Measurements from ENCODE around the gene FKBP1A.
A peak's percentile ranks its signal among the peaks of the same experiment; 100 is the strongest.

The FKBP1A gene

DNA sequence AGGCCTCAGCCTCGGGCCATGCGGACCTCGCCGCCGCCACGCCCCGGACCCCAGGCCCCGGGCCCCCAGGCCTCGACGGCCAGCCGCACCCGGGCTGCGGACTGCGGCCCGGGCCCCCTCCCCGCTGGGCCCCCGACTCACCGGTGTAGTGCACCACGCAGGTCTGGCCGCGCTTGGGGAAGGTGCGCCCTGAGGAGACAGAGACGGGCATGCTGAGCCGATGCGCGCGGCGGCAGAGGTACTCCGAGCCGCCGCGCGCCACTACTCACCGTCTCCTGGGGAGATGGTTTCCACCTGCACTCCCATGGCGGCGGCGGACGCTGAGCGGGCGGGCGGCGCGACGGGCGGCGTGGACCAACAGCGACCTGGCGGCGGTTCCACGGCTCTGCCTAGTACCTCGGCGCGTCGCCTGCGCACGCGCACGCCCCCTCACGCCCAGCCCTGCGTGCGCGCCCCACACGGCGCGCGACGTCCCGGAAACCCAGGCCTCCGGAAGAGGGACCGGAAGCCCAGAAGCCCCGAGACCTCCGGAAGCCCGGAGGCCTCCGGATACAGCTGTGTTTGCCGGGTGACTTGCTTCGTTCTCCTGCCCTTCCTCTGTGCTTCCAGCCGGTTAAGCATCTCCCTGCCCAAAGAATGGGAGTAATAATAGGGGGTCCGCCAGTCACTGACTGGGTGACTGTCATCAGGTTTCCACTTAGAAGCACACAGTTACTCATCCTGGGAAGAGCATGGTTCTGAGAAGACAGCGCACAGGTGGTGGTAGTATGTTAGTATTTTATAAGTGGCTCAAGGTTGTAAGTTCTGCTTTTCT is at the start of gene FKBP1A:
TSS of gene FKBP1A (minus strand) at position 362 of the 814 bp plus-strand sequence. CDS start at position 306, 56 bp downstream.
- peak; percentile 95 for DNase-seq (ENCODE audit: low spot score)

GRCh38 chr20:1442304-1442703 is 49.5 kb upstream of the FKBP1A start:
- DNase-seq (ENCODE audit: low spot score) = no peak

- DNase-seq (ENCODE audit: low spot score) = no peak
These were observed 48.3 kb upstream of the FKBP1A start for GRCh38 chr20:1441133-1441532.

DNA sequence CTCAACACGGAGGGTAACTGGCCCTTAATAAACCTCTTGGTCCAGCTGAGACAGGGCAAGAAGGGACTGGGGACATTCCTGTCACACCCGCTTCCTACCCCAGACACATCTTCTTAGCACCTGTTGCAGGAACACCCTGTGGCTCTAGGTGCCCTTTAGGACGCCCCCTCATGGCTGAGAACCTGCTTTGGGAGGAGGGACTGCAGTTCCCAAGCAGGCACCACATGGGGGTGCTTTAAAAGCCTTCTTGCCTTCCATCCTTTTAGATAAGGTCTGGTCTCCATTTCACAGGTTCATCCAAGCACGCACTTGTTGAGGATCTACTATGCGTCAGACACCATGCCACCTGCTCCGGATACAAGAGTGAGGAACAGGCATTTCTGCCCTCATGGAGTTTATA is 47.2 kb upstream of the FKBP1A start:
- DNase-seq (ENCODE audit: low spot score) = peak; percentile 72

DNA sequence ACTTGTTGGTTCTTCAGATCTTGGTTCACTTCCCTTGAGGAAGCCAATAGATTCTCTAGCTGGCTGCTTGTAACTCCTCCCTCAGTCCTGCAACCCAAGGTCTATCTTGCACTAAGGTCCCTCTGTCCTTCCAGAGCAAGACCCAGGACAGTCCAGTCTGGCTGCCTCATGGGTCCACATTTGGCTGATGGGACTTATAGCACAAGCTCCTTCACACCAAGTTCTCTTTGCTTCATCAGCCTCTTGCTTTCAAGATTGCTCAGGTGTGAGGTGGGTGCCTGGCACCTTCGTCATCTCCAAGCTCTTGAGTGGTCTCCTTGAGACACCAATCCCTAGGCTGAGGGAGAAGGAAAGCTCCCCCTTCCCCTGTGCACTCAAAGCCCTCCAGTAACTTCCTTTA is 45.5 kb upstream of the FKBP1A start:
- DNase-seq (ENCODE audit: low spot score) = no peak

GRCh38 chr20:1437235-1437904 is 44.5 kb upstream of the FKBP1A start:
- peak; percentile 86 for DNase-seq (ENCODE audit: low spot score)

- DNase-seq (ENCODE audit: low spot score) = no peak
These were observed 43.4 kb upstream of the FKBP1A start for GRCh38 chr20:1436263-1436662.

GRCh38 chr20:1435337-1435699 is 42.5 kb upstream of the FKBP1A start:
- no peak for DNase-seq (ENCODE audit: low spot score)

DNA sequence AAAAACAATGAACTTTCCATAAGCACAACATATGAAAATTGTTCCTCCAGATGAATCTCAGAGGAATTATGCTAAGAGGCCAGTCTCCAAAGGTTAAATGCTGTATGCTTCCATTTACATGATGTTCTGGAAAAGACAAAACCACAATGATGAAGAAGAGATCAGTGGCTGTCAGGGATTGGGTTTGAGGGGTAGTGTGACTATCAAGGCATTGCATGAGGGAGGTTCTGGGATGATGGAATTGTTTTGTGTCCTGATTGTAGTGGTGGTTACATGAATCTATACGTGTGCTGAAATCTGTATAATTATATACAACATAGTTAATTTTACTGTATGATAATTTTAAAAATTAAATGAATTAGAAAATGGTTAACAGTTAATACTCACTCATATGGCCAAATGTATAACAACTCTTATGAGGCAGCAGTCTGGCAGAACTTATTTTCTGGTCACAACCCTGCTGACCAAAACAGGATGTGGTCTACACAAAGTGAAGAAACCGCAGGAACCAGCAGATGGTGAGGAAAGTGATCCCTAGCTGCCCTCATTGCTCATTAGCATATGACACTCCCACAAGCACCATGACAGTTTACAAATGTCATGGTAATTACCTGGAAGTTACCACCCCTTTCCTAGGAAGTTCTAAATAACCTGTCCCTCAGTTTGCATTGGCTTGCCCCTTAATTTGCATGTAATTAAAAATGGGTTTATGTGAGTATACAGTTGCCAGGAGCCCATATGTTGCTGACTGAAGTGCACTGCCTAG is 41.9 kb upstream of the FKBP1A start:
- peak; percentile 98 for DNase-seq (ENCODE audit: low spot score)

DNA sequence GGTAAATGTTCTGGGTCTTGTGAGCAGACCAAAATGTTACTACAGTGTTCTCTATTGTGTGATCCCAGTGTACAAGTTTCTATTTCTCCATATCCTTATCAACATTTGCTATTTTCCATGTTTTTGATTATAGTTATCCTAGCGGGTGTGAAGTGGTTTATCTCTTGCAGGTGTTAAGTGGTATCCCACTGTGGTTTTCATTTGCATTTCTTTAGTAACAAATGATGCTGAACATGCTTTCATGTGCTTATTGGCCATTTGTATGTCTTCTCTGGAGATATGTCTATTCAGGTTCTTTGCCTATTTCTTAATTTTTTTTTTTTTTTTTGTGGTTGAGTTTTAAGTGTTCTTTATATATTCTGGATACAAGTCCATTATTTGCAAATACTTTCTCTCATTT is 38.3 kb upstream of the FKBP1A start:
- DNase-seq (ENCODE audit: low spot score) = peak; percentile 59

- no peak for DNase-seq (ENCODE audit: low spot score)
These were observed 37.2 kb upstream of the FKBP1A start for GRCh38 chr20:1430004-1430451.

- no peak for DNase-seq (ENCODE audit: low spot score)
These were observed 36.4 kb upstream of the FKBP1A start for GRCh38 chr20:1429143-1429728.

DNA sequence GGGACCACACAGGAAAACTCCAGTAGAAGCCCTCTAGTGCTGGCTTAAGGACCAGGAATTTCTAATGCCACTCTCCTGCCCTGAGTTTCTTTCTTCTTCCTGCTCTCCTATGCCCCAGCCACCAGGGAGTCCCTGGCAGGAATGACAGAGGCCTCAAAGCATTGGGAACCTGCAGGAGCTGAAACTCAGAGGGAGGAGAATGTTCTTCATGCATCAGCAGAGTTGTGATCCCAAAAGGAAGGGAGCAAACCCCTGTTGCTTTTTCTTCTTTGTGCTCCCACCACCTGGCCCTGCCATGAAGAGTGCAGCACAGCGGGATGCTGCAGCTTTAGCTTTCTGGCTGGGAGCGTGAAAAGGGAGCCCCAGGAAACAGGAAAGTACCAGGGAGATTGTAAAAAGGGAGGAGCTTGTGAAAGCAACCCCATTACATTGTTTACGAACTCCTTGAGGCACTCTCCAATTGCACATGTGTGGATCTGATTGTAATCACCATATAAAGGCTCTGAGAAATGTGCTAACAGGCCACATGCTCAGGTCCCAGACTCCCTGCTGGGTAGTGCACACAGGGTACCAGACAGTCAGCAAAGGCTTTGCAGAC is 34.7 kb upstream of the FKBP1A start:
- DNase-seq (ENCODE audit: low spot score) = no peak

- DNase-seq (ENCODE audit: low spot score) = no peak
These were observed 33.5 kb upstream of the FKBP1A start for GRCh38 chr20:1426231-1426849.

DNA sequence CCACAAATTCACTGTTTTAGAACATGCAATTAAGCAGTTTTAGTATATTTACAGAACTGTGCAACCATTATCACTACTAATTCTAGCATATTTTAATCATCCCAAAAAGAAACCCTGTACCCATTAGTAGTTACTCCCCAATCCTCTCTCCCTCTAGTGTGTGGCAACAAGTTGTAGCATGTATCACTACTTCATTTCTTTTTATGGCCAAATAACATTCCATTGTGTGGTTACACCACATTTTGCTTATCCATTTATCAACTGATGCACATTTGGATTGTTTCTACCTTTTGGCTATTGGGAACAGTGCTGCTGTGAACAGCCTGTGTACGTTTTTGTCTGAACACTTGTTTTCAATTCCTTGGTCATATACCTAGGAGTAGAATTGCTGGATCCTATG is 31.5 kb upstream of the FKBP1A start:
- no peak for DNase-seq (ENCODE audit: low spot score)

DNA sequence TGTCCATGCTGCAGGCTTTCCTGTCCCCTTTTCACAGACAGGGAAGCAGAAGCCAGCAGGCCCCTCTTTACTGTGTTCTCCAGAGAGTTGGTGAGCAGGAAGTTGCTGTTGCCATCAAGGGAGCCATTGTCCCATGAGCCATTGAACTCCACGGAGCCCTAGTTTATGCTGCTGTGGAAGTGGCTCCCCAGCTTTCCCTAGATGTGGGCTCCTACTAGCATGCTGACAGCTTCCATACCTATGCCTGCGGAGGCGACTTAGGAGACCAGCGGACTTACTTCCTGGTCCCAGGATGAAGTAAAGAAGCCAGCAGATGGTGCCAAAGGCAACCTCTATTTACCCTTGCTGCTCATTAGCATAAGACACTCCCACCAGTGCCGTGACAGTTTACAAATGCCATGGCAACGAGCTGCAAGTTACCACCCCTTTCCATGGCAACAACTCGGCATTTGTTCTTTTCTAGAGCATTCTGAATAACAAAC is 30.8 kb upstream of the FKBP1A start:
- peak; percentile 95 for DNase-seq (ENCODE audit: low spot score)

DNA sequence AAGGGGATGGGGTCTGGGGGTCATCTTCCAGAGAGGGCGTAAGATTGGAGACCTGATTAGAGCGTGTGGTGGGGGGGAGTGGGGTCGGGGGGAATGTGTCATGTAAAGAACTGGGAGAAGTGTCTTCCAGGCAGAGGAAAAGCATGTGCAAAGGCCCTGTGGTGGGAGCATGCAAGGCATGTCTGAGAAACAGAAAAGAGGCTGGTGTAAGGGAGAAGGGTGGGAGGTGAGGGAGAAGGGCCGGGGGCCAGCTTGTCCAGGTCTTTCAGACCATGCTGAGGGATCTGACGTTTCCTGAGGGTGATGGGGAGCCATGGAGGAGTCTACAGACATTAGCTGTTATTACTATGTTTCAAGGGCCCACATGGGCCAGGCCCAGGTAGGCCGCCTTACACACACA is 30.4 kb upstream of the FKBP1A start:
- DNase-seq (ENCODE audit: low spot score) = no peak

DNA sequence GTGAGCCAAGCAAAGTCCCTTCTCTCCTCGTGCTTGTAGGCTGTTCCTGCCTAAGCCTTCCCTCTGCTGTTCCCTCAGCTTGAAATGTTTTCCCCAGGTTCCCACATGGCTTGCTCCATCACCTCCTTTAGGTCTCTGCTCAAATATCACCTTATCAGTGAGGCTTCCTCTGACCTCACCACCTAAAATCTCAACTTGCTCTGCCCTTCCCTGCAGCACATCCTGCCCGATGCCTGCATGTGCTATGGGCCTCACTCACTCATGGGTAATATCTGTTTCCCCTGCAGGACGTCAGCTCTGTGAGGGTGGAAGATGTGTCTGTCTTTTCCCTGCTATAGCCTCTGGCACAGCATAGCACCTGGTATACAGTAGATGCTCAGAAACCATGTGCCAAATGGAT is 29.9 kb upstream of the FKBP1A start:
- DNase-seq (ENCODE audit: low spot score) = no peak

GRCh38 chr20:1420066-1420465 is 27.2 kb upstream of the FKBP1A start:
- DNase-seq (ENCODE audit: low spot score) = no peak

DNA sequence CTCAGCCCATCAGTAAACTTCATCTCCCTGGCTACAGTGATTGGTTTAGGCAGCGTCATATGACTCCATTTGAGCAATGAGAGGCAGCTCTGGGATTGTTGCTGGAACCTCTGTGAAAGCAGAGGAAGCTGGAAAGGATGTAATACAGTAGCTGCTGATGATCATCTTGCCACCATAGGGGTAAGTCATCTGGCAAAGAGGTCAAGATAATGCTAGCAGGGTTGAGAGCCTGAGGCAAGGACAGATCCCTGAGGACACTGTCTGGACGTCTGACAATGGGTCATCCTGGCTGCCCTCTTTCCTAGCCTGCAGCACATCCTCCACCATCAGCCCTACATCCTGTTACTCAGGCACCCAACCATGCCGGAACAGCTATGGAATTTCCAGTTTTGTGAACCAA is 25.5 kb upstream of the FKBP1A start:
- no peak for DNase-seq (ENCODE audit: low spot score)

- no peak for DNase-seq (ENCODE audit: low spot score)
These were observed 24.9 kb upstream of the FKBP1A start for GRCh38 chr20:1417790-1418189.
